Measurements from ENCODE around the gene HIKESHI. TPM values are rescaled to one million over a fixed set of nuclear protein-coding genes. Genes with fewer than 3 reads are reported as not detected.

HIKESHI gene, protein sequence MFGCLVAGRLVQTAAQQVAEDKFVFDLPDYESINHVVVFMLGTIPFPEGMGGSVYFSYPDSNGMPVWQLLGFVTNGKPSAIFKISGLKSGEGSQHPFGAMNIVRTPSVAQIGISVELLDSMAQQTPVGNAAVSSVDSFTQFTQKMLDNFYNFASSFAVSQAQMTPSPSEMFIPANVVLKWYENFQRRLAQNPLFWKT
- 10 to 100 TPM; 34.7 to 53.9 (median 43.5) TPM for total RNA-seq

- Histone ChIP-seq H3K4me1 (no peaks in the 10 kb centered on the region), H3K36me3 (no peaks in the 10 kb centered on the region), H3K27me3 (no peaks in the 10 kb centered on the region), H3K9me3 (no peaks in the 10 kb centered on the region), H3K27ac (peak within 1 kb of the TSS; percentile 83 to 89), H3K4me3 (peak within 1 kb of the TSS; percentile 83 to 90 (median 90))
- DNase-seq (ENCODE audit: low spot score in 2 of 2), result peak; percentile 99 to 100
- intact Hi-C loops (cut with DNase I; ENCODE audit: low total_unique reads), result no loop called here
- TF ChIP-seq POLR2AphosphoS5 (IDR thresholded peaks at IDR 0.05) (peak; percentile 85 to 86 (median 85)), POLR2A (IDR thresholded peaks at IDR 0.05) (peak; percentile 20)
- TF ChIP-seq, protein P1, sequence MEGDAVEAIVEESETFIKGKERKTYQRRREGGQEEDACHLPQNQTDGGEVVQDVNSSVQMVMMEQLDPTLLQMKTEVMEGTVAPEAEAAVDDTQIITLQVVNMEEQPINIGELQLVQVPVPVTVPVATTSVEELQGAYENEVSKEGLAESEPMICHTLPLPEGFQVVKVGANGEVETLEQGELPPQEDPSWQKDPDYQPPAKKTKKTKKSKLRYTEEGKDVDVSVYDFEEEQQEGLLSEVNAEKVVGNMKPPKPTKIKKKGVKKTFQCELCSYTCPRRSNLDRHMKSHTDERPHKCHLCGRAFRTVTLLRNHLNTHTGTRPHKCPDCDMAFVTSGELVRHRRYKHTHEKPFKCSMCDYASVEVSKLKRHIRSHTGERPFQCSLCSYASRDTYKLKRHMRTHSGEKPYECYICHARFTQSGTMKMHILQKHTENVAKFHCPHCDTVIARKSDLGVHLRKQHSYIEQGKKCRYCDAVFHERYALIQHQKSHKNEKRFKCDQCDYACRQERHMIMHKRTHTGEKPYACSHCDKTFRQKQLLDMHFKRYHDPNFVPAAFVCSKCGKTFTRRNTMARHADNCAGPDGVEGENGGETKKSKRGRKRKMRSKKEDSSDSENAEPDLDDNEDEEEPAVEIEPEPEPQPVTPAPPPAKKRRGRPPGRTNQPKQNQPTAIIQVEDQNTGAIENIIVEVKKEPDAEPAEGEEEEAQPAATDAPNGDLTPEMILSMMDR (IDR thresholded peaks at IDR 0.05), result no peak
Observed at GRCh38 chr11:86302092-86302793, at the start of gene HIKESHI. Gene HIKESHI, plus strand, starts transcription at chr11:86302240. Its CDS starts 209 bp downstream, at chr11:86302449.

DNA sequence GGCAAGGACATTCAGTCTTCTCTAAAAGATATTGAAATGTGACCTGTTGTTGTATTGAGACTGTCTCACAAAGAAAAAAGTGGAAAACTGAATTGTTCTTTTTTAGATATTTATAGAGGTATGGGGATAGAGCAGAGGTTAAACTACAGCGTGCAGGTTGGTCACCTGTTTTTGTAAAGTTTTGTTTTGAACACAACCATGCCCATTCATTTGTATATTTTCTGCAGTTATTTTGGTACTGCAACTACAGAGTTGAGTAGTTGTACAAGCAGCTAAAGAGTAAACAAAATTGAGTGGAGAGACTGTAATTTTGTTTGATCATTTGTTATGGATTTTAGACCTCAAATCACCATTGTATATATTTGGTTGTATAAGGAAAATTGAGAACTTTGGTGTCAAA, 46.1 kb upstream of the HIKESHI start:
- intact Hi-C loops (cut with DNase I; ENCODE audit: low total_unique reads), result no loop called here
- Histone ChIP-seq H3K4me3 (no peak overlapping the region), H3K9me3 (no peaks in the 10 kb centered on the region), H3K36me3 (no peaks in the 10 kb centered on the region), H3K27ac (no peak overlapping the region), H3K27me3 (no peaks in the 10 kb centered on the region), H3K4me1 (no peaks in the 10 kb centered on the region)
- DNase-seq (ENCODE audit: low spot score in 2 of 2), result no peak
- TF ChIP-seq, protein P1 (IDR thresholded peaks at IDR 0.05), result no peak
- TF ChIP-seq POLR2A (IDR thresholded peaks at IDR 0.05), result no peak
- TF ChIP-seq POLR2AphosphoS5 (IDR thresholded peaks at IDR 0.05), result no peak

GRCh38 chr11:86256608-86257007, 45.4 kb upstream of the HIKESHI start:
- Histone ChIP-seq H3K27ac (no peak overlapping the region), H3K9me3 (no peaks in the 10 kb centered on the region), H3K4me1 (no peaks in the 10 kb centered on the region), H3K27me3 (no peaks in the 10 kb centered on the region), H3K4me3 (no peak overlapping the region), H3K36me3 (no peaks in the 10 kb centered on the region)
- no peak for DNase-seq (ENCODE audit: low spot score in 2 of 2)
- TF ChIP-seq POLR2A (IDR thresholded peaks at IDR 0.05) (no peak), POLR2AphosphoS5 (IDR thresholded peaks at IDR 0.05) (no peak)
- TF ChIP-seq, protein P1 (IDR thresholded peaks at IDR 0.05), result no peak
- intact Hi-C loops (cut with DNase I; ENCODE audit: low total_unique reads), result no loop called here

DNA sequence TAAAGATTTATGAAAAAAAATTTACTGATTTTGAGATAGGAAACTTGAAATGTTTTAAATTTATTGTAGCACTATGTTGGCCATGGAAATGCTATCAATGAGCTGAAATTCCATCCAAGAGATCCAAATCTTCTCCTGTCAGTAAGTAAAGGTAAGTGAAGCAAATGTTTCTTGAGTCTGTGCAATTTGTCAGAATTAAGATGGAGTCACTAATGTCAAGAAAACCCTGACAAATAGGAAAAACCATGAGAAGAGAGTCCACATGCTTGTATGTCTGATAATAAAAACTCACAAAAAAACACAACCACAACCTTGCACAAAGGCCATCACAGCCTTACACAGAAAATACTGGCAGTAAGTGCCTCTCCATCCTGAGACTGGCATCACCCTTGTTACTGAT, 44.6 kb upstream of the HIKESHI start:
- no peaks in the 10 kb centered on the region for H3K4me1 ChIP-seq
- no peak for DNase-seq (ENCODE audit: low spot score in 2 of 2)
- TF ChIP-seq POLR2AphosphoS5 (IDR thresholded peaks at IDR 0.05) (no peak), POLR2A (IDR thresholded peaks at IDR 0.05) (no peak)
- TF ChIP-seq, protein P1 (IDR thresholded peaks at IDR 0.05), result no peak
- no peaks in the 10 kb centered on the region for H3K36me3 ChIP-seq
- H3K4me3 ChIP-seq, result no peak overlapping the region
- no peaks in the 10 kb centered on the region for H3K27me3 ChIP-seq
- H3K27ac ChIP-seq, result no peak overlapping the region
- intact Hi-C loops (cut with DNase I; ENCODE audit: low total_unique reads), result no loop called here
- H3K9me3 ChIP-seq, result no peaks in the 10 kb centered on the region

DNA sequence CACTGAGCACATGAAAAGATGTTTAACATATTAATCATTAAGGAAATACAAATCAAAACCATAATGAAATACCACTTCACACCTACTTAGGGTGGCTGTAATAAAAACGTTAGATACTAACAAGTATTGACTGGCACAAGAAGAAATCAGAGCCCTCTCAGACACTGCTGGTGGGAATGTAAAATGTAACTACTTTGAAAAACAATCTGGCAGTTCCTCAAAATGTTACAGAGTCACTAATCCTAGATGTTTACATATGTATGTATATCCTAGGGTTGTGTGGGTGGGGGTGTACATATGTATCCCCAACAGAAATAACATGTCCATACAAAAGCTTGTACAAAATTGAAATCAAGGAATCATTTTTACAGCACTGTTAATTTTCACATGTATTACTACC, 42.3 kb upstream of the HIKESHI start:
- no peaks in the 10 kb centered on the region for H3K9me3 ChIP-seq
- intact Hi-C loops (cut with DNase I; ENCODE audit: low total_unique reads), result no loop called here
- TF ChIP-seq POLR2A (IDR thresholded peaks at IDR 0.05) (no peak), POLR2AphosphoS5 (IDR thresholded peaks at IDR 0.05) (no peak)
- TF ChIP-seq, protein P1 (IDR thresholded peaks at IDR 0.05), result no peak
- H3K27me3 ChIP-seq, result no peaks in the 10 kb centered on the region
- no peak overlapping the region for H3K27ac ChIP-seq
- H3K4me1 ChIP-seq, result no peaks in the 10 kb centered on the region
- H3K36me3 ChIP-seq, result no peaks in the 10 kb centered on the region
- H3K4me3 ChIP-seq, result no peak overlapping the region
- no peak for DNase-seq (ENCODE audit: low spot score in 2 of 2)
